Suppressor macrophage treated with lipopolysaccharide for 4 hours (primary cell): ENCODE data around the gene B4GALT6.
"Not testable (repeated sequence)": the region's sequence is repeated elsewhere in the genome, so short reads cannot be mapped to it uniquely, and the experiment has no call there.

Experiments
- DNase-seq: peaks from one replicate; pipeline ENCODE4 v3.0.0-alpha.2; 2020

B4GALT6 gene

GRCh38 chr18:31684279-31685096, at the start of gene B4GALT6:
Gene B4GALT6, minus strand, starts transcription at chr18:31684581. Its CDS starts 155 bp downstream, at chr18:31684426.
- DNase-seq = peak; percentile 31

GRCh38 chr18:31731628-31732027, 47.2 kb upstream of the B4GALT6 start:
- no peak for DNase-seq

- not testable (repeated sequence) for DNase-seq
Observed at GRCh38 chr18:31729196-31729595, 44.8 kb upstream of the B4GALT6 start.

- no peak for DNase-seq
Observed at GRCh38 chr18:31723990-31724711, 39.8 kb upstream of the B4GALT6 start.

GRCh38 chr18:31723639-31723989, 39.2 kb upstream of the B4GALT6 start:
- DNase-seq = no peak

GRCh38 chr18:31722369-31722957, 38.1 kb upstream of the B4GALT6 start:
- peak; percentile 90 for DNase-seq

- DNase-seq = no peak
Observed at GRCh38 chr18:31721601-31722000, 37.2 kb upstream of the B4GALT6 start.

- DNase-seq = no peak
Observed at GRCh38 chr18:31720867-31721266, 36.5 kb upstream of the B4GALT6 start.

GRCh38 chr18:31719363-31720006, 35.1 kb upstream of the B4GALT6 start:
- DNase-seq = no peak

GRCh38 chr18:31718386-31718785, 34.0 kb upstream of the B4GALT6 start:
- no peak for DNase-seq

GRCh38 chr18:31716362-31716761, 32.0 kb upstream of the B4GALT6 start:
- no peak for DNase-seq

- DNase-seq = no peak
Observed at GRCh38 chr18:31711365-31712172, 27.2 kb upstream of the B4GALT6 start.

GRCh38 chr18:31710826-31711225, 26.4 kb upstream of the B4GALT6 start:
- DNase-seq = no peak

- no peak for DNase-seq
Observed at GRCh38 chr18:31707815-31708214, 23.4 kb upstream of the B4GALT6 start.

- DNase-seq = no peak
Observed at GRCh38 chr18:31702449-31702848, 18.1 kb upstream of the B4GALT6 start.

- no peak for DNase-seq
Observed at GRCh38 chr18:31701744-31702143, 17.4 kb upstream of the B4GALT6 start.

GRCh38 chr18:31700990-31701389, 16.6 kb upstream of the B4GALT6 start:
- DNase-seq = no peak

GRCh38 chr18:31697351-31698298, 13.2 kb upstream of the B4GALT6 start:
- DNase-seq = no peak

GRCh38 chr18:31695989-31696388, 11.6 kb upstream of the B4GALT6 start:
- DNase-seq = no peak

- no peak for DNase-seq
Observed at GRCh38 chr18:31694297-31694696, 9.9 kb upstream of the B4GALT6 start.

- no peak for DNase-seq
Observed at GRCh38 chr18:31688606-31689005, 4.2 kb upstream of the B4GALT6 start.
